CD4-positive, alpha-beta T cell (primary cell): Measurements from ENCODE around the gene STX18. TPM values are rescaled to one million over a fixed set of nuclear protein-coding genes. Genes with fewer than 3 reads are reported as not detected.

Source experiments
- ATAC-seq: fragments of 200-7000 bp; cut with Tn5 transposase; one replicate; pipeline ENCODE4 v1.10.0; 2022; ENCODE audit warnings: mild to moderate bottlenecking; ENCODE audit not compliant: poor library complexity
- CTCF ChIA-PET: fragments of 350-600 bp; sonication (Branson Sonifier 250); formaldehyde crosslinking; loops from one replicate; lab custom pipeline; 2021; ENCODE audit warnings: antibody characterized with exemption, inconsistent platforms; lab: Charles Lee
- POLR2A ChIA-PET: fragments of 350-600 bp; sonication (Branson Sonifier 250); formaldehyde crosslinking; loops from one replicate; lab custom pipeline; 2021; ENCODE audit warnings: antibody characterized with exemption, inconsistent platforms; lab: Charles Lee
- DNase-seq, 14 experiments: peaks; one replicate each; pipeline ENCODE4 v3.0.0-alpha.2; 2013 to 2020; ENCODE audit warnings: mixed read lengths in 2 of 14
- H3K27ac ChIP-seq, 2 donors: one replicate each; pipeline versions ENCODE4 v1.5.1 to v1.7.0; 2013; ENCODE audit warnings: low read length in 2 of 2, low read depth in 1 of 2, mild to moderate bottlenecking in 1 of 2
- H3K27me3 ChIP-seq, 2 experiments: 1 replicate in 1 of 2; 2 replicates in 1 of 2; pipeline versions ENCODE4 v1.6.1 to v1.7.0; 2013; ENCODE audit warnings: low read length in 2 of 2, control low read depth in 1 of 2, mild to moderate bottlenecking in 1 of 2, moderate library complexity in 1 of 2; ENCODE audit not compliant: insufficient read depth in 2 of 2, control insufficient read depth in 1 of 2
- H3K36me3 ChIP-seq: one replicate; pipeline ENCODE4 v1.6.1; 2013; ENCODE audit warnings: low read length, control low read depth; ENCODE audit not compliant: insufficient read depth
- H3K4me1 ChIP-seq: one replicate; pipeline ENCODE4 v1.6.1; 2013; ENCODE audit warnings: low read length, control low read depth; ENCODE audit not compliant: insufficient read depth
- H3K4me3 ChIP-seq: one replicate; pipeline ENCODE4 v1.5.1; 2013; ENCODE audit warnings: mild to moderate bottlenecking, low read length, moderate library complexity
- H3K9me3 ChIP-seq, 2 experiments: 1 replicate in 1 of 2; 2 replicates in 1 of 2; pipeline versions ENCODE4 v1.6.1 to v1.7.0; 2013; ENCODE audit warnings: low read length in 2 of 2, mild to moderate bottlenecking in 2 of 2, control low read depth in 1 of 2, moderate library complexity in 1 of 2; ENCODE audit not compliant: control insufficient read depth in 1 of 2, insufficient read depth in 1 of 2
- H3K27ac Mint-ChIP-seq: one replicate; pipeline ENCODE4 v1.8.0; 2020; ENCODE audit warnings: mixed read lengths
- H3K27me3 Mint-ChIP-seq: one replicate; pipeline ENCODE4 v1.8.0; 2021; ENCODE audit warnings: mixed read lengths
- H3K36me3 Mint-ChIP-seq: one replicate; pipeline ENCODE4 v1.8.0; 2021; ENCODE audit warnings: low read depth, mixed read lengths
- H3K4me1 Mint-ChIP-seq: one replicate; pipeline ENCODE4 v1.8.0; 2021; ENCODE audit warnings: low read depth, mixed read lengths
- H3K4me3 Mint-ChIP-seq: one replicate; pipeline ENCODE4 v1.8.0; 2020; ENCODE audit warnings: mild to moderate bottlenecking, mixed read lengths
- H3K9me3 Mint-ChIP-seq: one replicate; pipeline ENCODE4 v1.8.0; 2020; ENCODE audit warnings: mixed read lengths
- CTCF ChIP-seq: fragments of 200-600 bp; IDR thresholded peaks from one replicate; pipeline ENCODE4 v1.8.0; 2022; ENCODE audit warnings: antibody characterized with exemption, mild to moderate bottlenecking
- intact Hi-C, 2 experiments: fragments of 100-400 bp; cut with DNase I in 1 of 2; cut with micrococcal nuclease in 1 of 2; formaldehyde crosslinking; loops; one replicate each; pipeline versions ENCODE4 v1.15.1 to v1.9.0; 2023 to 2025; cut with DNase I, micrococcal nuclease
- total RNA-seq, 174 experiments: library from RNA in 2 of 174; stranded (reverse) in 2 of 174; gene quantifications; one replicate each; pipeline ENCODE4 v1.2.3 and lab custom pipeline; 2021 to 2026

Gene STX18
- total RNA-seq, 2 experiments from 2014 or later = 15.2 to 15.5 TPM

DNA sequence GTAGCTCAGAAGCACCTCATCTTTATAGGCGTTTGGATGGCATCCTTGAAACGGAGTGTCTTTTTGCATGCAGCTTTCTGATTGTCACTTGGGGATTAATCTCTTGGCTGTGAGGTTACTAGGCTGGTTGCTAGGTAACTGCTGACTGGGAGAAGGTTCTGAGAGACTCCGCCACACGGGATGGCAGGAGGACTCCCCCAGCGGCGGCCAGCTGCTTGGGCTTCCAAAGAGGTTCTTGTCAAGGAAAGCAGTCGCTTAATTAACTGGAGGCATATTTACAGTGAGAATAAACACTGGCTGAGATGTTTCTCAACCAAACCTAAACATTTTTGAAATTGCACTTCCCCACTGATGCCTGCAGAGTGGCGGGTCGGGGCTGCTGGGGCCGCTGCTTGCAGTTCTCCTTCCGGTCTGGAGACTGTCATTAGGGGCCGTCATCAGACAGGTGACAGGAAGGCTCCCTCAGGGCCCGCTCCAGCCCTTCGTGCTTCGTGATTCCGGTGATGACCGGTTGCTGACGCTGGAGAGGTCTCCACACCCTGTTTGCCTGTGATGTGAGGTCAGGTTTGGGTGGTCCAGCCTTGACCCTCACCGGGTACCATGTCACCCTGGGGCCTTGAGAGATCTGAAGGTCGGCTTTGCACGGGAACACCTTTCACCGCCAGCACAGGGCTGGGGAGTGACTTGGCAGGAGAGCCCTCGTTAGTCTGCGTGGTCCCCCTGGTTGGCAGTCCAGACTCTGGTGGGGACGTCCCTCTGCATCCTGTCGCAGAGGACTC lies 145.8 kb downstream of the STX18 start:
- CTCF ChIA-PET = no interaction called here
- Histone ChIP-seq H3K27ac (no peak overlapping the region), H3K4me1 (no peaks in the 10 kb centered on the region), H3K4me3 (no peak overlapping the region), H3K27me3 (no peaks in the 10 kb centered on the region), H3K36me3 (peaks cover 11% of the 10 kb centered on the region), H3K9me3 (peaks cover 4 to 5% of the 10 kb centered on the region in 2 experiments)
- Mint-ChIP-seq H3K9me3 (no peaks in the 10 kb centered on the region), H3K4me3 (no peak overlapping the region), H3K4me1 (peaks cover 5% of the 10 kb centered on the region), H3K36me3 (peaks cover 43% of the 10 kb centered on the region), H3K27me3 (no peaks in the 10 kb centered on the region), H3K27ac (no peak overlapping the region)
- DNase-seq (no peak), ATAC-seq (no peak)
- POLR2A ChIA-PET = interaction anchor here (1.2 kb wide), 1 partner anchor 9 kb away, joined by 5 read pairs; the partner anchor contains the start of gene NSG1
- TF ChIP-seq CTCF = no peak
- intact Hi-C loops = no loop called here

GRCh38 chr4:4395371-4395770 lies 146.5 kb downstream of the STX18 start:
- Mint-ChIP-seq H3K9me3 (no peaks in the 10 kb centered on the region), H3K27ac (no peak overlapping the region), H3K4me3 (no peak overlapping the region), H3K36me3 (peaks cover 41% of the 10 kb centered on the region), H3K4me1 (peaks cover 5% of the 10 kb centered on the region), H3K27me3 (no peaks in the 10 kb centered on the region)
- peaks cover 11% of the 10 kb centered on the region for H3K36me3 ChIP-seq
- DNase-seq (no peak), ATAC-seq (no peak)
- H3K27ac ChIP-seq = no peak overlapping the region
- H3K4me1 ChIP-seq = no peaks in the 10 kb centered on the region
- H3K4me3 ChIP-seq = no peak overlapping the region
- peaks cover 4 to 6% of the 10 kb centered on the region in 2 experiments for H3K9me3 ChIP-seq
- no peak for TF ChIP-seq CTCF
- no peaks in the 10 kb centered on the region for H3K27me3 ChIP-seq
- ChIA-PET POLR2A (interaction anchor here (1.2 kb wide), 1 partner anchor 8 kb away, joined by 5 read pairs; the partner anchor contains the start of gene NSG1), CTCF (no interaction called here)
- intact Hi-C loops = no loop called here

- ATAC-seq (no peak), DNase-seq (no peak)
- no peak for TF ChIP-seq CTCF
- Histone ChIP-seq H3K4me1 (no peaks in the 10 kb centered on the region), H3K36me3 (peaks cover 11% of the 10 kb centered on the region), H3K27me3 (no peaks in the 10 kb centered on the region), H3K4me3 (no peak overlapping the region), H3K9me3 (peaks cover 4 to 10% of the 10 kb centered on the region in 2 experiments), H3K27ac (no peak overlapping the region)
- Mint-ChIP-seq H3K4me1 (peaks cover 5% of the 10 kb centered on the region), H3K4me3 (no peak overlapping the region), H3K36me3 (peaks cover 35% of the 10 kb centered on the region), H3K9me3 (no peaks in the 10 kb centered on the region), H3K27me3 (no peaks in the 10 kb centered on the region), H3K27ac (no peak overlapping the region)
- intact Hi-C loops = loop anchor here in 1 of 2 experiments (5.0 kb wide), 1 partner anchor 33 kb away; no protein-coding TSS in a partner anchor
- POLR2A ChIA-PET = no interaction called here
- CTCF ChIA-PET = interaction anchor here (1.4 kb wide), 1 partner anchor 135 kb away, joined by 3 read pairs; no protein-coding TSS in a partner anchor
Observed at GRCh38 chr4:4394644-4395043, 147.2 kb downstream of the STX18 start.
